ENCODE results near the gene TUBB4A.

- no peak for TF ChIP-seq CTCF (IDR thresholded peaks at IDR 0.05)
- no peak for TF ChIP-seq POLR2A (IDR thresholded peaks at IDR 0.05)
- no peak for TF ChIP-seq EP300 (IDR thresholded peaks at IDR 0.05)
These were observed 1.5 kb upstream of the TUBB4A start for GRCh38 chr19:6503407-6504201.
